ENCODE data around the gene TPP2.

- TF ChIP-seq CSDE1 (IDR thresholded peaks at IDR 0.05), result no peak
- TF ChIP-seq, protein P1, sequence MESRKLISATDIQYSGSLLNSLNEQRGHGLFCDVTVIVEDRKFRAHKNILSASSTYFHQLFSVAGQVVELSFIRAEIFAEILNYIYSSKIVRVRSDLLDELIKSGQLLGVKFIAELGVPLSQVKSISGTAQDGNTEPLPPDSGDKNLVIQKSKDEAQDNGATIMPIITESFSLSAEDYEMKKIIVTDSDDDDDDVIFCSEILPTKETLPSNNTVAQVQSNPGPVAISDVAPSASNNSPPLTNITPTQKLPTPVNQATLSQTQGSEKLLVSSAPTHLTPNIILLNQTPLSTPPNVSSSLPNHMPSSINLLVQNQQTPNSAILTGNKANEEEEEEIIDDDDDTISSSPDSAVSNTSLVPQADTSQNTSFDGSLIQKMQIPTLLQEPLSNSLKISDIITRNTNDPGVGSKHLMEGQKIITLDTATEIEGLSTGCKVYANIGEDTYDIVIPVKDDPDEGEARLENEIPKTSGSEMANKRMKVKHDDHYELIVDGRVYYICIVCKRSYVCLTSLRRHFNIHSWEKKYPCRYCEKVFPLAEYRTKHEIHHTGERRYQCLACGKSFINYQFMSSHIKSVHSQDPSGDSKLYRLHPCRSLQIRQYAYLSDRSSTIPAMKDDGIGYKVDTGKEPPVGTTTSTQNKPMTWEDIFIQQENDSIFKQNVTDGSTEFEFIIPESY (CRISPR knock-in tag; IDR thresholded peaks at IDR 0.05), result no peak
- TF ChIP-seq POLR2A (conservative IDR thresholded peaks at IDR 0.05), result no peak
- TF ChIP-seq MYBL2 (IDR thresholded peaks at IDR 0.05; ENCODE audit: low read depth), result no peak
- TF ChIP-seq MYBL2 (CRISPR knock-in tag; IDR thresholded peaks at IDR 0.05; ENCODE audit: borderline replicate concordance), result no peak
- no peak for TF ChIP-seq POLR2AphosphoS5 (IDR thresholded peaks at IDR 0.05; ENCODE audit: control insufficient read depth, insufficient read depth, low read depth, low read length)
- no peak for TF ChIP-seq BRCA1 (IDR thresholded peaks at IDR 0.05)
- no peak for TF ChIP-seq BRCA1 (CRISPR knock-in tag; IDR thresholded peaks at IDR 0.05)
- TF ChIP-seq CTCF (IDR thresholded peaks at IDR 0.05 in 2 of 3, conservative IDR thresholded peaks at IDR 0.05 in 1 of 3; ENCODE audit: insufficient read depth in 2 of 3, low read depth in 1 of 3, low read length in 3 of 3), result no peak
- no peak for TF ChIP-seq FOXJ3 (CRISPR knock-in tag; IDR thresholded peaks at IDR 0.05)
Observed at GRCh38 chr13:102589301-102589822, 7.4 kb upstream of the TPP2 start.

All from K562 (cell line).